PFSK-1 (cell line): ENCODE data around the gene PIGL.

ENCODE experiments used
- FOXP2 ChIP-seq: optimal IDR thresholded peaks from 2 replicates; pipeline ENCODE3; 2011; ENCODE audit warnings: borderline replicate concordance, control low read depth, inconsistent platforms; ENCODE audit not compliant: insufficient read depth; ENCODE audit errors: extremely low read length, extremely low read depth
- POLR2AphosphoS5 ChIP-seq: IDR thresholded peaks from 2 replicates; pipeline ENCODE4 v1.6.1; 2012; ENCODE audit warnings: low read depth, mild to moderate bottlenecking, control low read depth, low read length, moderate library complexity
- SIN3A ChIP-seq: IDR thresholded peaks from 2 replicates; pipeline ENCODE4 v1.6.1; 2012; ENCODE audit warnings: mild to moderate bottlenecking, low read length, moderate library complexity, borderline replicate concordance; ENCODE audit not compliant: insufficient read depth
- TAF1 ChIP-seq: IDR thresholded peaks from 2 replicates; pipeline ENCODE4 v1.6.1; 2012; ENCODE audit warnings: low read length, control low read depth, borderline replicate concordance; ENCODE audit not compliant: insufficient read depth
- TF ChIP-seq, protein P1 (sequence below), 2 experiments: IDR thresholded peaks; 2 replicates each; pipeline versions ENCODE4 v1.6.1 to v1.8.0; 2011 to 2012; ENCODE audit warnings: low read depth in 2 of 2, low read length in 2 of 2, control low read depth in 1 of 2, inconsistent platforms in 1 of 2, mild to moderate bottlenecking in 1 of 2, moderate library complexity in 1 of 2; ENCODE audit not compliant: insufficient read depth in 1 of 2

Gene PIGL

DNA sequence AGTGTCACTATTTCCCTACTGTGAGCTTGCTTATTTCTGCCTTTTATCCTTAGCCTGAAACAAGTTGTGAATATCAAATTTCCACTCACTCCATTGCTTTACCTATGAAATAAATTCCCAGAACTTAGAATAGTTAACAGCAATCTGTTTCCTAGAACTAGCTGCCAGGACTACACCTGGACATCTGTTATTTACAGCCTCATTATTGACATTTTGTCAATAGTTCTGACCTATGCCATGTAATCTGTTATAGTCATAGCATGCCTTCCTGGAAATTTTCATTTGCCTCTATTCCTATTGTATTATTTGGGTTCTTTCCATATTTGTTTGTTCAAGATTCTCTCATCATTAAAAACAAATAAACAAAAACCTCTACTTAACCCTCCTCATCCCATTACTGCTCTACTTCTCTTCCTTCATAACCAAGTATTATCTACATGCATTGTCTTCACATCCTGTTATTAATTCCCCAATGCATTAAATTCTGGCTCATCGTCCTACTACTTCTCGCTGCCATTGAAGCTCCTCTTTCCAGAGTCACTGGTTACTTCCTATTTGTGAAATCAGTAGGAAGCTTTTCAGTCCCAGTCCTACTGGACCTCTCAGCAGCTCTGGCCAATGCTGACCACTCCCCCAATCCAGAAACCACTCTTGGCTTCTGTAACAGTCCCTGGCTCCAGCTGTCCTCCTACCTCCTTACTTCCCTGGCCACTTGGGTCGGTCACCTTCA, 55.3 kb downstream of the PIGL start:
- TF ChIP-seq POLR2AphosphoS5: no peak
- no peak for TF ChIP-seq TAF1
- no peak for TF ChIP-seq SIN3A
- TF ChIP-seq FOXP2: no peak
- TF ChIP-seq, protein P1, sequence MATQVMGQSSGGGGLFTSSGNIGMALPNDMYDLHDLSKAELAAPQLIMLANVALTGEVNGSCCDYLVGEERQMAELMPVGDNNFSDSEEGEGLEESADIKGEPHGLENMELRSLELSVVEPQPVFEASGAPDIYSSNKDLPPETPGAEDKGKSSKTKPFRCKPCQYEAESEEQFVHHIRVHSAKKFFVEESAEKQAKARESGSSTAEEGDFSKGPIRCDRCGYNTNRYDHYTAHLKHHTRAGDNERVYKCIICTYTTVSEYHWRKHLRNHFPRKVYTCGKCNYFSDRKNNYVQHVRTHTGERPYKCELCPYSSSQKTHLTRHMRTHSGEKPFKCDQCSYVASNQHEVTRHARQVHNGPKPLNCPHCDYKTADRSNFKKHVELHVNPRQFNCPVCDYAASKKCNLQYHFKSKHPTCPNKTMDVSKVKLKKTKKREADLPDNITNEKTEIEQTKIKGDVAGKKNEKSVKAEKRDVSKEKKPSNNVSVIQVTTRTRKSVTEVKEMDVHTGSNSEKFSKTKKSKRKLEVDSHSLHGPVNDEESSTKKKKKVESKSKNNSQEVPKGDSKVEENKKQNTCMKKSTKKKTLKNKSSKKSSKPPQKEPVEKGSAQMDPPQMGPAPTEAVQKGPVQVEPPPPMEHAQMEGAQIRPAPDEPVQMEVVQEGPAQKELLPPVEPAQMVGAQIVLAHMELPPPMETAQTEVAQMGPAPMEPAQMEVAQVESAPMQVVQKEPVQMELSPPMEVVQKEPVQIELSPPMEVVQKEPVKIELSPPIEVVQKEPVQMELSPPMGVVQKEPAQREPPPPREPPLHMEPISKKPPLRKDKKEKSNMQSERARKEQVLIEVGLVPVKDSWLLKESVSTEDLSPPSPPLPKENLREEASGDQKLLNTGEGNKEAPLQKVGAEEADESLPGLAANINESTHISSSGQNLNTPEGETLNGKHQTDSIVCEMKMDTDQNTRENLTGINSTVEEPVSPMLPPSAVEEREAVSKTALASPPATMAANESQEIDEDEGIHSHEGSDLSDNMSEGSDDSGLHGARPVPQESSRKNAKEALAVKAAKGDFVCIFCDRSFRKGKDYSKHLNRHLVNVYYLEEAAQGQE (IDR thresholded peaks at IDR 0.05; ENCODE audit: insufficient read depth in 1 of 2, low read depth in 2 of 2, low read length in 2 of 2): no peak

DNA sequence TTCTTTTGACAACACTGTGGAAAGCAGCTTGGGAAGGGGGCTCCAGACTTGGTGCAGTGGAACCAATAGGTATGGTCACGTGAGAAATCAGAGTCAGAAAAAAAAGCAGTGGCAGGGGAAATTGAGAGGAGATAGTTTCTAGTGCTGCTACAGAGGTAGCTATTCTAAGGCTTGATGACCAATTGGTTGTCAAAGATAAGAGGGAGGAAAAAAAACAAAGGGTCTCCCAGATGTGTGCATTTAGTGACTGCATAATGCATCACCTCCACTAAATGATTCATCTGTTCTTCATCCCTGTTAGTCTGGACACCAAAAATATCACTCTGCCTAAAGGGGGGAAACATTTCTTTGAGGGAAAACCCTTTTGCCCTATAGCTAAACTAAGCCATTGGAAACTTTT, 56.5 kb downstream of the PIGL start:
- no peak for TF ChIP-seq TAF1
- TF ChIP-seq, protein P1 (IDR thresholded peaks at IDR 0.05; ENCODE audit: insufficient read depth in 1 of 2, low read depth in 2 of 2, low read length in 2 of 2): no peak
- TF ChIP-seq SIN3A: no peak
- no peak for TF ChIP-seq POLR2AphosphoS5
- no peak for TF ChIP-seq FOXP2

DNA sequence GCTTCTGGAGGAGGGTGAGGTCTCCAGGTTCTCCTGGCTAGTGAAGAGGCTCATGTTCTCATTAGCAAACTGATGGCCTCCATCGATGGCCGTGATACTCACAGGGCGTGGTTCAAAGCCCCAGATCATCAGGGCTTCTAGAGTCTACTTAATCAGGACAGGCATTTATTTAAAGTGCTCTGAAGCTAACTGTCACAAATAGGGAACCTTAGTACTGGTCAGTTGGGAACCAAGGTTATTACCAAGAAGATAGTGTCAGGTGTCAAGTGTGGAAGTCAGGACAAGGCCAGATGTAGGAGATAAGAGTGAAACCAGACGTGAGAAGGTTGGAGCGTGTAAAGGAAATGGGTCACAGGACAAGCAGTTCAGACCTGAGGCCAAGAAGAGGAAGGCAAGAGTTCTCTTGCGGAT, 56.9 kb downstream of the PIGL start:
- TF ChIP-seq SIN3A: no peak
- no peak for TF ChIP-seq FOXP2
- TF ChIP-seq POLR2AphosphoS5: no peak
- TF ChIP-seq, protein P1 (IDR thresholded peaks at IDR 0.05; ENCODE audit: insufficient read depth in 1 of 2, low read depth in 2 of 2, low read length in 2 of 2): no peak
- TF ChIP-seq TAF1: no peak

DNA sequence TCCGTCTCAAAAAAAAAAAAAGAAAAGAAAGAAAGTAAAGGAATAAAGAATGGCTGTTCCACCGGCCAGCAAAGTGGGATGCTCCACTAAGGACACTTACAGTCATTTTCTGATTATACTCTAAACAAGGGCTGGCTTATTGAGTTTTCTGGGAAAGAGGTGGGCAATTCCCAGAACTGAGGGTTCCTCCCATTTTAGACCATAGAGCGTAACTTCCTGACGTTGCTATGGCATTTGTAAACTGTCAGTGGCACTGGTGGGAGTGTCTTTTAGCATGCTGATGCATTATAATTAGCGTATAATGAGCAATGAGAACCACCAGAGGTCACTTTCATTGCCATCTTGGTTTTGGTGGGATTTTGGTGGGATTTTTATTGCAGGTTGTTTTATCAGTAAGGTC, 58.0 kb downstream of the PIGL start:
- TF ChIP-seq SIN3A (no peak), FOXP2 (no peak), TAF1 (no peak), POLR2AphosphoS5 (no peak)
- TF ChIP-seq, protein P1 (IDR thresholded peaks at IDR 0.05; ENCODE audit: insufficient read depth in 1 of 2, low read depth in 2 of 2, low read length in 2 of 2): no peak

DNA sequence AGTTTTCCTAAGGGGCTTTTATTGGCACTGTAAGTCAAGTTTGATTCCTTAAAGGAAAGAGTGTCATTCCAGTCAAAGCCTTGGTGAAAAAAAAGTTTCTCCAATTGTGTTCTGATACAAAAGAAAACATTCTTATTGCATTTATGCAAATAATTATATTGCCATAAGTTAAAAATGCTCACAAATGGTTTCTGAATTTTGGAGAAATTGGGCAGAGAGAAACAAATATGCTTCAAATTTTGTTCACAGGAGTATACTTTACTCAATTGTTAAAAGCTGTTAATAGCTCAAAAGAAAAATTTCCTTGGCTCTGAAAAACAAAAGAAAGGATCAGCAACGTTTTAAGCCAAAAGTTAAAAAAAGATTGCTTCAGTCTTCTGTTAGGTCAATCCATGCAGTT, 60.2 kb downstream of the PIGL start:
- TF ChIP-seq FOXP2 (no peak), SIN3A (no peak), TAF1 (no peak), POLR2AphosphoS5 (no peak)
- TF ChIP-seq, protein P1 (IDR thresholded peaks at IDR 0.05; ENCODE audit: insufficient read depth in 1 of 2, low read depth in 2 of 2, low read length in 2 of 2): no peak
